Ovary (tissue), 3 donors: ENCODE results near the gene ERC1.

ENCODE experiments used
- POLR2A ChIP-seq: fragments of 450-650 bp; IDR thresholded peaks from one replicate; pipeline ENCODE4 v1.6.1; 2017; ENCODE audit warnings: antibody characterized with exemption, mild to moderate bottlenecking, moderate library complexity
- TF ChIP-seq, protein P1 (sequence below), 3 donors: fragments of 450-650 bp in 2 of 3; fragments of 200-600 bp in 1 of 3; IDR thresholded peaks; one replicate each; pipeline versions ENCODE4 v1.5.1 to v1.8.0; 2016 to 2022; ENCODE audit warnings: antibody characterized with exemption in 3 of 3, mild to moderate bottlenecking in 1 of 3
- donor health status: DM: no; HTN: no; CAD: no.

DNA sequence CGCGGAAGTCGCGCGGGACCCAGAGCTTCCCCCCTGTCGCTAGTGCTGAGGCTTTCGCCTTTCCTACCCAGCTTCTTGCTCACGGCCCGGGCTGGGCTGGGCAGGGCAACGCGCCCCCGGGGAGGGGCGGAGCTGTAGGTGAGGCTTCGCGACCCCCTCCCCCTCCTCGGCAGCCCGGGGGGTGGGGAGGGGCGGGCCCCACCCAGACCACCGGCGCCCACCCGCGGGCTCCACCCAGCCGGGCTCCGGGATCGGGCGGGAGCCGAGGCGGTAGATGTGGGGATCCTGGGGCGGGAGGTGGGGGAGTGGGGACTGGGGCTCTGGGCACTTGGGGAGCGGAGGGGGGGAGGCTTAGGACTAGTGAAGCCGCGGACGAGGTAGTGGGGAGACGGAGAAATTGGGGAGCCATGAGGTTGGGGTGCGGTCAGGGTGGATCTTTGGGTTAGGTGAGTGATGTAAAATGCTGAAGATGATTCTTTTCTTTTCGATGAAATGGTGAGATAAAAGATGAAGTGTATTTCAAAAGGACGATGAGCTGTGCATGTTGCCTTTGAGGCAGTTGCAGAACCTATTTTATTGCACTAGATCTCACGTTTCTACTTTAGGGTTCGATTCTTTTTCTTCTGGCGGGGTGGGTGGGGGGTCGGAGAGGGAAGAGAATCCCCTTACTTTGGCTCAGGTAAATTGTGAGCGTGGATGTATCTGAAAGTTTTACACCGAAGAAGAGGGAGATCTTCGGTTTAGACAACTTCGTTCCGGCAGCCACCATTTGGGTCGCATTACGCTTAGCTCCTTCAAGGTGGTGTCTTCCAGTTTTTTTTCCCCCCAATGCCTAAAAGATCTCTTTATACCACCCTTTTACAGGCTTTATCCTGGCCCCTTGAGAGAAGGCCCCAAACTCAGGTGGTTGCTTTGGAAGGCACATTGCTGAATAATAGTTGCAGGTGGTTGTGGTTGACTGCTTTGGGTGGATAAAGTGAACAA, 619 bp downstream of the ERC1 start:
- TF ChIP-seq, protein P1, sequence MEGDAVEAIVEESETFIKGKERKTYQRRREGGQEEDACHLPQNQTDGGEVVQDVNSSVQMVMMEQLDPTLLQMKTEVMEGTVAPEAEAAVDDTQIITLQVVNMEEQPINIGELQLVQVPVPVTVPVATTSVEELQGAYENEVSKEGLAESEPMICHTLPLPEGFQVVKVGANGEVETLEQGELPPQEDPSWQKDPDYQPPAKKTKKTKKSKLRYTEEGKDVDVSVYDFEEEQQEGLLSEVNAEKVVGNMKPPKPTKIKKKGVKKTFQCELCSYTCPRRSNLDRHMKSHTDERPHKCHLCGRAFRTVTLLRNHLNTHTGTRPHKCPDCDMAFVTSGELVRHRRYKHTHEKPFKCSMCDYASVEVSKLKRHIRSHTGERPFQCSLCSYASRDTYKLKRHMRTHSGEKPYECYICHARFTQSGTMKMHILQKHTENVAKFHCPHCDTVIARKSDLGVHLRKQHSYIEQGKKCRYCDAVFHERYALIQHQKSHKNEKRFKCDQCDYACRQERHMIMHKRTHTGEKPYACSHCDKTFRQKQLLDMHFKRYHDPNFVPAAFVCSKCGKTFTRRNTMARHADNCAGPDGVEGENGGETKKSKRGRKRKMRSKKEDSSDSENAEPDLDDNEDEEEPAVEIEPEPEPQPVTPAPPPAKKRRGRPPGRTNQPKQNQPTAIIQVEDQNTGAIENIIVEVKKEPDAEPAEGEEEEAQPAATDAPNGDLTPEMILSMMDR (IDR thresholded peaks at IDR 0.05), result no peak
- no peak for TF ChIP-seq POLR2A
